GM19025 (cell line): ENCODE measurements around the gene LAMB3.

Experiments
- ATAC-seq: cut with Tn5 transposase; IDR thresholded peaks from one replicate; pipeline ENCODE4 v1.9.1; 2021; ENCODE audit warnings: mild to moderate bottlenecking, low read depth, moderate library complexity; ENCODE audit not compliant: unreplicated experiment

LAMB3 gene

DNA sequence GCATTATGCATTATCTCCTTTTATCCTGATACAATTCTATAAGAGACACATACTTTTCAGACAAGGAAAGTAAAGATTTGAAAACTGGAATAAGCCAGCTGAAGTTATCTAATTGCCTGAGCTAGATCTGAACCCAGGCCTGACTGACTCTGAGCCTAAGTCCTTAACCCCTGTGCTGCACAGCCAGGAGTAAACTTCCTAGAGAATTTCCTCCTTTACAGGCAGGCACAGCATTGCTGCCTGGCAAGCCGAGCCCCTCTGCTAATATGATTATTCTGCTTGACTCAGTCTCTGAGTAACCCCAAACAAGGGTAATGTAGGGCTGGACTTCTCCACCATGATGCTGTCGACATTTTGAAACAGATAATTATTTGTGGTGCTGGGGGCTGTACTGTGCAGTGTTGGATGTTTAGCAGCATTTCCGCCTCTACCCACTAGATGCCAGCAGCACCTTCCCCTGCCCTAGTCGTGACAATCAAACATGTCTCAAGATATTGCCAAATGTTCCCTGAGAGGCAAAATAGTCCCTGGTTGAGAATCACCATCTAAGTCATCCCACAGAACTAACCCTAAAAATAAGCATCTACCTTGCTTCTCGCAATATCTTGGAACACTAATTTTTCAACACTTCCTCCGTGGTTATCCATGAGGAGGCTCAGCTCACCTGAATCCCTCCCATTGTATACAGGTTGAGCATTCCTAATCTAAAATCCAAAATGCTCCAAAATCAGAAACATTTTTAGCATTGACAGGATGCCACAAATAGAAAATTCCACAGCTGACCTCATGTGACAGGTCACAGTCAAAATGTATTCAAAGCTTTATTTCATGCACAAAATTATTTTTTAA is 50.2 kb downstream of the LAMB3 start:
- no peak for ATAC-seq

- ATAC-seq, result no peak
Measured at GRCh38 chr1:209600541-209600940, 51.7 kb downstream of the LAMB3 start.

- no peak for ATAC-seq
Measured at GRCh38 chr1:209598227-209598626, 54.0 kb downstream of the LAMB3 start.

DNA sequence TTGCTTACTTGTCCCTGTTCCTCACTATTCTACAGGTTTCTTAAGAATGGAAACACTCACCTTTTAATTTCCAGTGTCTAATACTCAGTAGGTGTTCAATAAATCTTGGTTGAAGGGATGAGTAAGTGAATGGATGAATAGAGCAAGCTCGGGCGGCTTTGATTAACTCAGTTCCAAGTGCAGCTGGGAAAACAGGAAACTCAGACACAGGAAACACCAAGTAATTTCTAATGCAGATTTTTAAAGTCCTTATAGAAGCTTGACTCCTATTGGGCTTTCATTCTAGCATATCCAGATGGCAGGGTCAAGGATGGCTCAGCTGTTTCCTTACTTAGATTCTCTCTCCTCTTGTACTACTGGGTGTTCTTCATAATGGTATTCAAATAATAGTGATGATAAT is 54.7 kb downstream of the LAMB3 start:
- no peak for ATAC-seq

GRCh38 chr1:209595599-209596285 is 56.5 kb downstream of the LAMB3 start:
- no peak for ATAC-seq

DNA sequence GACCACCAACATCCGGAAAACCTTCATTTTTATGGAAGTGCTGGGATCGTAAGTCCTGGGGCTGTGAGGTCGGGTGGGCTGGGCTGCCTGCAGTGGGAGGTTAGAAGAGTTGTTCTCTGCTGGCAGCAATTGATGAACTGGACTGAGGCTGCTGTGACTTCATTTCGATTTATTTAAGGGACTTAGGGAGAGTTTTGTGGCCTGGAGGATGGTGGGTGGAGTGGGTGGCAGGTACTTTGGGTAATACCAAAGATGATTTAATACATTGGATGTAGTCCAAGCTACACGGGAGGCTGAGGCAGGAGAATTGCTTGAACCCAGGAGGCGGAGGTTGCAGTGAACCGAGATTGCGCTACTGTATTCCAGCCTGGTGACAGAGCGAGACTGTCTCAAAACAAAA is 57.2 kb downstream of the LAMB3 start:
- no peak for ATAC-seq

- no peak for ATAC-seq
Measured at GRCh38 chr1:209594440-209594839, 57.8 kb downstream of the LAMB3 start.

DNA sequence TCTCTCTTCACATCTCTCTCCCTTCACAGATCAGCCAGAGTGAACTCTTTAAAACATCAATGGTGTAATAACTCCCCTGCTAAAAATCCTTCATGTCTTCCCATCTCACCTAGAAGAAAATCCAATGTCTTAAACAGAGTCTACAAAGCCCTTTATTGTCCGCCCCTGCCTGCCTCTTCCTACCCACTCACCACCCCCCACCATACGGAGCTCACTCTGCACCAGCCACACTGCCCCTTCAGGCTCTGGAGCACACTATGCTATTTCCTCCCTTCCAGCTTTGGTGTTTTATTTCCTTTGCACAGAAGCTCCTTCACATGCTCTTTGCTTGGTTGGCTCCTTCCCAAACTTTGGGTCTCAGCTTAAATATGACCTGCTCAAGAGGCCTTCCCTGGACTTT is 58.5 kb downstream of the LAMB3 start:
- ATAC-seq, result no peak

DNA sequence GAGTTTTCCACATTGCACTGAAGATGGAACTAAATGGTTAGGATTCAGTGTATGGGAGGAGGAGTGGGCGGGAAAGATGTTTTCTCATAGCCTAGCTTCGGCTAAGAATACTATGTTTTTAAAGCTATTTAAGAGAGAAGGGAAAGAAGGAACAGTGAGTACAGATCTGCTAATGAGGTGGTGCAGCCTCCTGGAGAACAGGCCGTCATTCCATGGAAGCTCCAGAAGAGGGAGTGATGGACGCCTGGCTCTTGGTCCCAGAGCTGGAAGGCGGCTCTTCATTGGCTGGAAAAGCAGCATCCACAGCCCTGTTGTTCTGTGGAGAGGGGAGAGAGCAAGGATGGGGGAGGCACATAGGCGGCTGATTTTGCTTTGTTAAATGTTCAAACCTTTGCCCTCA is 61.8 kb downstream of the LAMB3 start:
- ATAC-seq, result no peak

DNA sequence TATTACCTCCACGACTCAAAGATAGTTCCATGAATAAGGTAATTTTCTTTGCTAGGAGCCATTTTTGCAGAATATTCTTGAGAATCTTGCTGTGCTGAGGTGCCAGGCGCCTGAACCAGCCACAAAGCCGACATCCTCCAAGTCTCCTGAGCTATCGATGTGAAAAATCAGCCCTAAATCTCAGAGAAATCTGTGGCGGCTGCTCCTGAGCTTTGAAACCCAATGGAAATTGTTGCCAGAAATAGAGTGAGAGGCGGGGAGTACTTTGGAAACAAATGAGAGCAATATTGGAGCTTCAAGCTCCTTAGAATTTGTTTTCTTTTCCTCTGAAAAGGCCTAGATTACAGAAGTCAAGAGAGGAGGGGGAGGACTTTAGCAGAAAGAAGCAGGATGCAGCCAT is 62.4 kb downstream of the LAMB3 start:
- ATAC-seq, result no peak

DNA sequence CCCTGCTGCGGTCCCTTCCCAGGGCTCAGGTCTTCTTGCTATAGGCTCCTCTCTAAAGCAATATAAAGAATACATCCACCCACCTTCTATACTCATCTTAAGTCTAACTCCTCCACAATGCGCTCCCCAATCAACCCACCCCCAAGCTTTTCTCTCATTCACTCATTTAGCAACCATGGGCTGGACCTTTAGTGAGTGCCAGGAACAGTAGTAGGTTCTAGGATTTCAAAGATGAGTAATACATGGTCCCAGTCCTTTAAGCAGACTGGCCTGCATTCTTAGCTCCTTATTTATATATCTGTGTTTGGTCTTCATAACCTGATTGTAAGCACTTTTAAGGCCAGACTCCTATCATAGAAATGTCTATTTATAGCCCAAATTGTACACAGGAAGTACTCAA is 62.8 kb downstream of the LAMB3 start:
- no peak for ATAC-seq

DNA sequence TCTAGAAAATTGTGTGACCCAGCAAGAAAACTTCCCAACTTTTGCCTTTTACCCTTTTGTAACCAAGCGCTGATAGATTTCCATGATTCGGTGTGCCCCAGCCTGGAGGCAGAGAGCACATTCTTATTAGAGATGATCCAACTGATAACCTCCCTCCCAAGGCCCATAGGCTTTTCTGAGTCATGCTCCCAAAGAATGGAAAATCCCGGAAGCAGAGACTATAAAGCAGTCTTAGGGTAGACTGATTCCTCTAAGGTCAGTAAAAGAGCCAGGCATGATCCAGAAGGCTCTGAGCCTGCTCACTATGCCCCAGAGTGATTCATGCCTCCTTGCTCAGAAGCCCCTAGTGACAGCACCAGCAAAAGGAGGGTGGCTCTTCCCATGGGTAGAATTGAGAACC is 64.4 kb downstream of the LAMB3 start:
- no peak for ATAC-seq

GRCh38 chr1:209586221-209586740 is 65.9 kb downstream of the LAMB3 start:
- no peak for ATAC-seq

DNA sequence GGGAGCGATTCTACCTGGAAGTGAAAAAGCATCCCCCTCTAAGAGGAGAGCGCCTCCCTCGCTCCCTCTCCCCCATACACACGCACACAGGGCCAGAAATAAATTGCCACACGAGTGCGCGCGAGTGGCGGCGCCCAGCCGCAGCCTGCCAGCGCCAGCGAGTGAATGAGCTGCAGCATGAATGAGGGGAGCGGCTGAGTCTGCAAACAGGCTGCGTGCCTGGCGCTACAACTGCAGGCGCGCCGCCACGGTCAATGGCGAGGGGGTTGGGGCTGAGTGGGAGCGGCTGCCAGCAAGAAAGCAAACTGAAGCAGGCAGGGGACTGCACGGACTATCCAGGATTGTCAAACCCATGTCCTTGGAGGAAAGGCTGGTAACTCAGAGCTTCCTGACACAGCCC is 66.6 kb downstream of the LAMB3 start:
- ATAC-seq, result no peak

GRCh38 chr1:209585197-209585596 is 67.0 kb downstream of the LAMB3 start:
- no peak for ATAC-seq

GRCh38 chr1:209584231-209584672 is 68.0 kb downstream of the LAMB3 start:
- ATAC-seq, result no peak

DNA sequence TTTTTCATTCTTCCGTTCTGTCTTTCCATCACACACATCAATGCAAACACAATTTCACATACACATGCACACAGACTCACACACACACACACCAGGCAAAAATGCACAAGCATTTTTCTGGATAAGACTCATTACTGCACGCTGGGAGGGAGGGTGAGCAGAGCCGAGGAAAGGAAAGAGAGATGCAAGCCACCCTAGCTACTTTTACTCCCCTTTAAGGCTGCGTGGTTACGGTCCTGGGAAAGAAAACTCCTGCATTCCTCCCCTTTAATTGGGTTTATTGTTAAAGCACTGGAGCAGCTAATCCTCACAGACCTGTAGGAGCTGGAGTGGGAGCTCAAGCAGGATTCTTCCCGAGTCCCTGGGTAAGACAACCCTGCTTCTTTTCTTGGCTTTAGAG is 68.8 kb downstream of the LAMB3 start, which contains the start of gene CAMK1G:
Gene CAMK1G, plus strand, starts transcription at position 307 of the 400 bp plus-strand sequence. CDS start 11,270 bp downstream, outside the sequence.
- ATAC-seq, result no peak

DNA sequence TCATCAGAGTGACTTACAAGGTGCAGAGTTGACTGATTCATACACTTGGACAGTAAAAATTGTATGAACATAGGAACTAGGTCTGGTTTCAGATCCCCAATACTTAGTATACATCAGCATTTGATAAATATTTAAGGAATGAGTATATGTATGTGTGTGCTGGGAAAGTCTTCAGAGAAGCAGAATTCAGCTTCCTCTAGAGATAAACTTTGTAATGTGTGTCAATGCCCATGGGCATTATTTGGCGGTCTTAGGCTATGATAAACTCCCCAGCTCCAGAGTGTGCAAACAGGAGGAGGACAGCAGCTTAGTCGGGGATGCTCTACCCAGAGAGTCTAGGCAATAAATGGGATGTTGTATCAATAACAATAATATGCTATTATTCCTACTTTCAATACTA is 71.6 kb downstream of the LAMB3 start:
- no peak for ATAC-seq

- ATAC-seq, result no peak
Measured at GRCh38 chr1:209577346-209577745, 74.9 kb downstream of the LAMB3 start.

DNA sequence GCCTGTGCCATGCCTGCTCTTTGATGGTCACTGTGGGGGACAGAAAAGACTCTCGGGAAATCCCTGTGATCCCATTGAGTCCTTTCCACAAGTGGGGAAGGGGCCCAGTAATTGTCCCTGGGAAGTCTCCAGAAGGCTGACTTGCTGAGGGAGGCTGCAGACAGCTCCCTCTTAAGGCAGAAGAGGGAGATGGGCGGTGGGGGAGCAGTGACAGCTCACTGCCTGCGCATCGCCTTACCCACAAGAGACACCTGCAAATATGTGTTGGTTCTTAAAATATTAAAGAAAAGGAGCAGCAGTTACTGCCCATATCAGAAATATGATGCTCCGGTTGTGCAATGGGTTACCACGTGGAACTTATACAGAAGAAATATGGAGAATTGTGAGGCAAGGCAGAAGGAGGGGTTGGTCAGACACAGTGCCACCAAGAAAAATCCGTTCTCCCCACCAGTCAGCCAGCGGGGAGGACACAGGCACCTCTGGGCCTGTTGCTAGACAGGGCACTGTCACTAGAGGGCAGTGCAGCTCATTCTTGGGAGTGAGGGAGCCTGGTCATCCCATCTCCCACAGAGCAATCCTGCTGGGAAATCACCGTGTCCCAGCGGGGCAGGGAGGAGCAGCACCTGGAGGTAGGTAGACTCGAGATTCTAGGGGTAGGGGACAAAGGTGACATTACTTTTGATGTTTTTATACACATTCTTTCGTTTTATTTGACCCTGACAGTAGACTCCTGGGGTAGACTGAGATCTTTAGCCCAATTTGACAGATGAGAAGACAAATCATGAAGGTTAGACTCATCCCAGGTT is 75.6 kb downstream of the LAMB3 start:
- peak; percentile 67 for ATAC-seq

- no peak for ATAC-seq
Measured at GRCh38 chr1:209570743-209571142, 81.5 kb downstream of the LAMB3 start.
